GM18873 (cell line): ENCODE measurements around the gene GRK5.

ENCODE experiments used
- ATAC-seq: cut with Tn5 transposase; IDR thresholded peaks from one replicate; pipeline ENCODE4 v1.9.1; 2021; ENCODE audit warnings: mild to moderate bottlenecking, moderate library complexity, moderate number of reproducible peaks; ENCODE audit not compliant: unreplicated experiment, low FRiP score

GRK5 gene

GRCh38 chr10:119446441-119447277 is 239.3 kb downstream of the GRK5 start:
- no peak for ATAC-seq

DNA sequence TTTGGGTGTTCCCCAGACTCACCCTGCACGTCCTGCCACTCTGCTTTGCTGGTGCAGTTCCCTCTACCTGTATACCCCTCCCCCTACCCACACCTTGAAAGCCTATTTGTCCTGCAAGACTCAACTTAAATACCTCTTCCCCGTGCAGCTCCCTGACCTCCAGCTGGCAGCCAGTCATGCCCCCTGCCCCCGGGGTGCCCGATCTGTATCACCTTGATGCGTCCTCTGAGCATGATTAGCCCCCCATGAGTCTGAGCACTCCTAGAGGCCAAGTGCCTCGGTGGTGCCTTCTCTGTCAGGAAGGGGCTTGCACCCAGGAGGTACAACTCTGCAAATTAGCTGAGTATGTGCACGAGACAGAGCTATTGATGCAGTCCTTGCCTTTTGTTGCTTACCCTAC is 240.1 kb downstream of the GRK5 start:
- ATAC-seq, result no peak

- ATAC-seq, result no peak
These were observed 240.6 kb downstream of the GRK5 start for GRCh38 chr10:119447823-119448546.

GRCh38 chr10:119448628-119449584 is 241.5 kb downstream of the GRK5 start:
- no peak for ATAC-seq

DNA sequence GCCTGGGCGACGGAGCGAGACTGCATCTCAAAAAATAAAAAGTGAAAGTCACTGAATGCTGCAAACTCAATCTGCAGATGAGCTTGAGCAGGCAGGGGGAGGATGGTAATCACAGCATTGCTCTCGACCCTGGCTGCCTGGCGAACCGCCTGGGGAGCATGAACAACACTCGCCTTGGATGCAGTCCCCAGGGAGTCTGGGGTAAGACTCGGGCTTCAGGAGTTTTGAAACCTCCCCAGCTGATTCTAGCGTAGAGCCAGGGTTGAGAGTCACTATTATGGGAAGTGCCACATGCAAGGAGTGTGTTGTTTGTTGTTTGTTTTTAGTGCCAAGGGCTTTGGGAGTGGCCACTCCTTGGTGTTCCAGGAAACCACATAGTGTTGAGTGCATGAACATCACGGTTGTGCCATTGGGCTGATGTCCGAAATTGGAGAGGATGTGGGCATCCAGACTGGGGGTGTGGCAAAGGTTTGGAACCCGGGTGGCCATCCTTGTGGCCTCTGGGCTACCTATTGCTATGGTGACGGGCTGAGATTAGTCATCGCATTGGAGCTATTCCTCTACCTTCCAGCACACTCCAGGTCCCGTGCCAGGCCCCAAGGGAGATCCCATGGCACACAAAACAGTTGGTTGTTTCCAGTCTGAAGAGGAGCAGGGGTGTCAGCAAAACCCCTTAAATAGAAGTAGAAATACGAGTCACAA is 242.5 kb downstream of the GRK5 start:
- ATAC-seq, result no peak

DNA sequence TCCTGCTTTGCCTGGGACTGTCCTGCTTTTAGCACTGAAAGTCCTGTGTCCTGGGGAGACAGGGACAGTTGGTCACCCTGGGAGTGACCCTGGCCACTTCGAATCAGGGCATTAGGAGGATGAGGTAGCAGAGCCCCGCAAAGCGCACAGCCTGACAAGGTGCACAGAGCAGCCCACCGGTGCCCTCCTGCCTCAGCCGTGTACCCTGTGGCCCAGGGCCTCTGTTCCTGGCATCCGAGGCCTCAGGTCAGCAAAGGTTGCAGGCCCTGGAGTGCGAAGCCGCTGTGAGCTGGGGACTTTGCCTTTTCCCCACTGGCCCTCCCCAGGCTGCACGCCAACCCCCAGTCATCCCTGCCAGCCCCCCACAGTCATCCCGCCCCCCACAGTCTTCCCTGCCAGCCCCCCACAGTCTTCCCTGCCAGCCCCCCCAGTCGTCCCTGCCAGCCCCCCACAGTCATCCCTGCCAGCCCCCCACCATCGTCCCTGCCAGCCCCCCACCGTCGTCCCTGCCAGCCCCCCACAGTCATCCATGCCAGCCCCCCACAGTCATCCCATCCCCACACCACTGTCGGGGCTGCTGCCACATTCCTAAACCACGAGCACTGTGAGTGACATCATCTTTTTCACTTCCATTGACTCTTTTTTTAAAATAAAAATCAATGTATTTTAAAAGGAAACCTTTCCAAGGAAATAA is 243.4 kb downstream of the GRK5 start:
- ATAC-seq, result no peak

- no peak for ATAC-seq
These were observed 244.0 kb downstream of the GRK5 start for GRCh38 chr10:119451300-119451896.

GRCh38 chr10:119452396-119452795 is 245.0 kb downstream of the GRK5 start:
- ATAC-seq, result no peak

DNA sequence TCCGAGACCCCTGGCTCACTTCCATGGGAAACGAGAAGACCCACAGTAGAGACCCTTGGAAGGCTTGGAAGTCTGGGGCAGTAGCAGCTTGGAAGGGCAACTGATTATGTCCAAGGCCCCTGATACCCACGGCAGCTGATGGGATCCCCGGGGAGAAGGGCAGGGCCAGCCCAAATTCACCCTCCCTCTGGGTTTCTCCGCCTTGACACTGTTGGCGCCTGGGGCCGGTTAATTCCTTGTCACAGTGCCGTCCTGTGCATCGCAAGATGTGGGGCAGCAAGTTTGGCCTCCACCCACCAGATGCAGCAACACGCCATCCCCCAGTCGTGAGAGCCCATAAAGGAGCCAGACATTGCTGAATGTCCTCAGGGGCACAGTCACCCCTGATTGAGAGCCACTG is 245.9 kb downstream of the GRK5 start:
- ATAC-seq, result no peak

DNA sequence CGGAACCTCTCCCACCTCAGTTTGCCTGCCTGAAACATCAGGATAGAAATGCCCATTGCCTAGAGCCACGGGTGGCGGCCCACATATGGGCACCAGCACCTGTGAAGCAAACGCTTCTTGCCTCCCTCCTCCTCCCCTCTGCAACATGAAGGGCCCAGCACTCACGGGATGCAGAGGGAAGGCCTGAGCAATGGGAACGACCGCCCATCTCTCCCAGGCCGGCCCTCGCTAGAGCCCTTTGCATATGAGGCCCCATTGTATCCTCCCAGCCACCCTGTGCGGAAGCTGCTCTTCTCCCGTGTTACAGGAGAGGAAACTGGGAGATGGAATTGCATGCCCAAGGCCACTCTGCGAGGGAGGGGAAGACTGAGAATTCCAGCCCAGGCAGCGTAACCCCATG is 246.9 kb downstream of the GRK5 start:
- no peak for ATAC-seq

DNA sequence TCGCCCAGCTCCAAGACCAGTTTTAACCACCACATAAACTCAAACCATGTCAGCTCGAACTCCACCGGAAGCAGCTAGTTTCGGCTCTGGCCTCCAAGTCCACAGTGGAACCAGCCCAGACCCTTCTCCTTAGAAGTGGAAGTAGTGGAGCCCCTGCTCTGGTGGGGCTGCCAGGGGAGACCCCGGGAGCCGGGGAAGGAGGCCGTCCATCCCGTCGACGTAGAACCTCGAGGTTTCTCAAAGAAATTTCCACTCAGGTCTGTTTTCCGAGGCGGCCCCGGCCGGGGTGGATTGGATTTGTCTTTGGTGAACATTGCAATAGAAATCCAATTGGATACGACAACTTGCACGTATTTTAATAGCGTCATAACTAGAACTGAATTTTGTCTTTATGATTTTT is 247.6 kb downstream of the GRK5 start:
- ATAC-seq, result no peak

- no peak for ATAC-seq
These were observed 248.5 kb downstream of the GRK5 start for GRCh38 chr10:119455609-119456434.

DNA sequence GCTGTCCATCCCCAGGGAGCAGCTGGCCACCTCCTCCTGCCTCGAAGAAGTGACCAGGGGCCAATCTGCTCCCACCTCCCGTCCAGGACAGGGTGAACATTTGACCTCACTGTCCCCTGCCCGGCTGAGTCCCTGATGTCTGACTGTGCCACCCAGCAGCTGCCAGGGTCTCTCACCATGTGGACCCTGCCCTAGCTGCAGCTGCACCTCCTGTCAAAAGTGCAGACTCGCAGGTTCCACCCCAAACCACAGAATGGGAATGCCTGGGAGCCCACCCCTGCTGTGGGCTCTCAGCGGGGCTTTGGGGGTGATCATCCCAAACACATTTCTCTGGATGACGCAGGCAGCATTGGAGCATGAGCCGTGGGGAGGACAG is 249.1 kb downstream of the GRK5 start:
- no peak for ATAC-seq

DNA sequence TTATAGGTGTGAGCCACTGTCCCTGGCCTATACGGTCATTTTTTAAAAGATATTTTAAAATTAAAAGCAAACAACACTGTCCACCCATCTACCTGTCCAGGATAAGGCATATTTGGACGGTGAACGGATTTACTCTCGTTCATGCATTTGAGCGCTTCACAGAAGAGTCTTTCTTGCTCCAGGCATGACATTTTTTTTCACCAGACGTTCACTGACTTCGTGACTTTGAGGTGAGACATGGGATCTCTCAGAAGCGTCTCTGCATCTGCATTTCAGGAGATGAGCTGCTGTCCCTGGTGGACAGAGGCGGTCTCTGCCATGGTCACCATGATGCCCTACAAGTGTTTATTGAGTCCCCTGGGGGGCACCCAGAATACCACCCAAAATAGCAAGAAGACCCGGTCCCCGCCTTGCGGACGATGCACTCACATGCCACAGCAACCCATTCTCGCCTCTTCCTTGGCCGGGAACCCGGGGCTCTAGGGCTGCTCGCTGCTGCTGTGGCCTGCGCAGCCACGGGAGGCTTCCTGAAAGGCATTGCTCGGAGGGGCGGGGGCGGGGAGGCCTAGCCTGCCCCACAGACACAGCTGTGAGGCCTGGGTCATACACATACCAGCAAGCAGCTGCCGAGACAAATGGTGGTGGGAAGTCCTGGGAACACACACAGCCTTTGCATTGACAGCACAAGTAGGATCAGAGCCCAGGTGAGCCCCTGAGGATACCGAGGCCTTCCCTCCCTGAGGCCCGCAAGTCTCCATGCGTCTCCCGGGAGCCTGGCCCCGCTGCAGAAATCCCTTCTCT is 250.8 kb downstream of the GRK5 start:
- ATAC-seq, result no peak

- no peak for ATAC-seq
These were observed 252.4 kb downstream of the GRK5 start for GRCh38 chr10:119459681-119460340.

DNA sequence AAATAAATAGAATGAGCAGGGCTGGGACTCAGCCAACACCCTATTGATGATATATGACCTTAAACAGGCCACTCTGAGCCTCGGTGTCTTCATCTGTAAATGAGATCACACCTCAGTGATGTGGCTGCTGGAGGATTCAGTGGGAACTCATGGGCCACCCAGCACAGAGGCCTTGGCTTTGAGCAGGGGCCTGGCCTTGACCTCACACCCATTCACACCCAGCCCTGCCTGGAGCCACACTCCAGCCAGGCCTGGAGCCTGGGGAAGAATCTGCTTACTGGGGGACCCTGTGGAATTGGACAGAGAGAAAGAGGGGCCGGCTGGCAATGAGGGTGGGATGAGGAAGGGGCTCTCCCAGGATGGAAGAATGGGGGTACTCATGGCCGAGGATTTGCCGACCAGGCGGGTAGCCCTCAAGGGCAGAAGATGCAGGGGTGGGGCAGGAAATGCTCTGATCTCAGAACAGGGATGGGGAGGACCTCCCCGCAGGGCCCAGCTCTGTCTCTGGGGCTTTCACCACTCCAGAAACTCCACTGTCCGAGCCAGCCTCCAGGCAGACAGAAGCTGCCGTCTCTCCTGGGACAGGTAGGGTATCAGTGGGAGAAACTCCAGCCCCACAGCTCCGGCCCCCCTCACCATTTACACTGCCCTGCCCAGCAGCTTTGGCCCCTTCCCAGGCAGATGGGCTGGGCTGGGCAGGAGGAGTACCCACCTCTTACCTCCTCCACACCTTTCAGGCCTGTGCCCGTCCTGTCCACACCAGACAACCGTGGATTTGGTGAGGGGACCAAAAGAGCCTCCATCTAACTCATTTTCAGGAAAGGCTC is 253.2 kb downstream of the GRK5 start:
- no peak for ATAC-seq
